ENCODE results near the gene VWA5B1. TPM values are rescaled to one million over a fixed set of nuclear protein-coding genes. Genes with fewer than 3 reads are reported as not detected.

Gene VWA5B1
- polyA plus RNA-seq, 3 donors from 2014 or later: not detected

DNA sequence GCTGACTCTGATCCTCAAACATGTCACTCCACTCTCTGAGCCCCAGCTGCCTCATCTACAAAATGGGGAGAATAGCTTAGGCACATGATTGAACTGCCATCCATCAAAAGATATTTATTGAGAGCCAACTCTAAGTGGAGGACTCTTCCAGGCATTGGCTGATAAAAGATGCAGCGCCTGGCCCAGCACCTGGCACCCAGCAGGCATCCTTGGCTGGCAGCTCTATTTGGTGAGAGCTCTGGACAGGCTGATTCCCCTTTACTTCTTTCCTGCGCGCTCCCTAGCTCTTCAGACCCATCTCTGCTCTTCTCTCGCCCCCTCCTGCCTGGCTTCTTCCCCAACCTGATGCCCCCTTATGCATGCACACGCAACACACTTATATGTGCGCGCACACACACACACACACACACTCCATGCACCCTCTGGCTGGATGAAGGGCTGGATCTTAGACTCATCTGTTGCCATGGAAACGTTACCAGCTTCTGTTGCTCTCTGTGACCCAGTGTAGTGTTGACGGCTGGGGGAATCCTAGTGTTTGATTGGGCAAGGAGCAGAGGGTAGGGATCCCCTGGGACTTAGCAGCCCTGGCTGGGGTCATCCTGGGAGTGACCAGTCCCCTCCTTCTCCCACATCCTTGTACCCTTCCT, 49.3 kb downstream of the VWA5B1 start:
- H3K27me3 Mint-ChIP-seq (ENCODE audit: low read depth in 3 of 3): peaks cover 3 to 16% (median 6%) of the 10 kb centered on the region in 3 donors

DNA sequence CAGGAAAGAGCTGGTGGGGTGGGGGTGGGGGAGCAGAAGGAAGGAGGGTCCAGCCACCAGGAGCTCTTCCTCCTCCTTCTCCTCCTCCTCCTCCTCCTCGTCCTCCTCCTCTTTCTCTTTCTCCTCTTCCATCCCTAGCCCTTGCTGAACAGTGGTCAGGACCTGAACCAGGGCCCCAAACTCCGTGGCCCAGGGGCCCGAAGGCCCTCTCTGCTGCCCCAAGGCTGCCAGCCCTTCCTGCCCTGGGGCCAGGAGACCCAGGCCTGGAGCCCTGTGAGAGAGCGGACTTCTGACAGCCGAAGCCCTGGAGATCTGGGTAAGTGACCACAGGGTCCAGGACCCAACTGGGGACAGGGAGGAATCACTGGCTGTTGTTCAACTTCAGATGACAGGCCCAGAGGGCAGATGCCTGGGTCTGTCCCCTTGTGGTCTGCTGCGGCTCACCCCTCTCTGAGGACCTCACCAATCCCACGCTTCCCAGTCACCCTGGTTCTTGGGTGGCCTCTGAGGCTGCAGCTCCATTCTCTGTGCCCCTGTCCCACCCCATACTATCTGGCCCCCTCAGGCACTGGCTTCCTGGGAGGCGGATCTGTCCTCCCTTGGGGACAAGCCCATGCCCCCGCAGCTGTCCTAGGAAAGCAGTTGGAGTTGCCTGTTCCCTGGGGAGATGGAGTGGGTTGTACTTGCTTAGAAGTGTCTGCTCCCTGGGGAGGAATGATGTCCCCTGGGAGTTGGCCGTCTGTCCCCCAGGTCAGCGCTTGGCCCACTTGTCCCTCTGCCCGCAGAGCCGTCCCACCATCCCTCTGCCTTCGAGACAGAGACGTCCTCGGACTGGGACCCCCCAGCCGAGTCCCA, 51.8 kb downstream of the VWA5B1 start:
- Mint-ChIP-seq H3K36me3 (no peaks in the 10 kb centered on the region), H3K4me3 (no peak overlapping the region), H3K9me3 (peaks cover 0 to 11% (median 6%) of the 10 kb centered on the region in 6 donors), H3K27me3 (ENCODE audit: low read depth in 3 of 3) (peaks cover 3 to 19% (median 9%) of the 10 kb centered on the region in 3 donors), H3K4me1 (peaks cover 0 to 6% of the 10 kb centered on the region in 2 donors), H3K27ac (no peak overlapping the region)
- DNase-seq: no peak

More for the DNA sequence above, 49.3 kb downstream of the VWA5B1 start:
- H3K4me3 Mint-ChIP-seq: no peak overlapping the region
- H3K27ac Mint-ChIP-seq: no peak overlapping the region
- DNase-seq: no peak
- H3K4me1 Mint-ChIP-seq: peaks cover 0 to 6% of the 10 kb centered on the region in 2 donors
- H3K9me3 Mint-ChIP-seq: no peaks in the 10 kb centered on the region
- no peaks in the 10 kb centered on the region for H3K36me3 Mint-ChIP-seq

DNA sequence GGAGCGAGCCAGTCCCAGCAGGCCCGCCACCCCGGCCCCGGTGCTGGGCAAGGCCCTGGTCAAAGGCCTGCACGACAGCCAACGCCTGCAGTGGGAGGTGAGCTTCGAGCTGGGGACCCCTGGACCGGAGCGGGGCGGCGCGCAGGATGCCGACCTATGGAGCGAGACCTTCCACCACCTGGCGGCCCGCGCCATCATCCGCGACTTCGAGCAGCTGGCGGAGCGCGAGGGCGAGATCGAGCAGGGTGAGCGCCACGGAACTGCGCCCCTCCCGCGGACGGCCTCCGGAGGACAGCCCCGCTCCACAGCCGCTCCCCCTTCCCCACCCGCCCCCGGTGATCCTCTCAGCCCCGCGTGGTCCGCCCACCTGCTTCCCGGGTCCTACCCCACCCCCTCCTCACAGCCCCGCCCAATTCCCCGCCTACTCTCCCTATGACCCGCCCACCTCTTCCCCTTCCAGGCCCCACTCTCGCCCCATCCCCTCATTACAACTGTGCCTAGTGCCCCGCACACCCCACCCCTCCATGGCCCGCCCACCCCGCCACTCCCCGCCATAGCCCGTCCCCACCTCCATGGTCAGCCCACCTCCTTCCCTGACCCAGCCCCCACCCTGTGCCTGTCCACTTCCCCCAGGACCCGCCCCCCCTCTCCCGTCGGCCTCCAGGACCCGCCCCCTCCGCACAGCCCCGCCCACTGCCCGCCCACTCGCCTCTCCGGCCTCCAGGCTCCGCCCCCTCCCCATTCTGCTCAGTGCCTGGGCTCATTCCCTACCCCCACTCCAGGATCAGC, 52.7 kb downstream of the VWA5B1 start:
- peaks cover 3 to 17% (median 6%) of the 10 kb centered on the region in 3 donors for H3K27me3 Mint-ChIP-seq (ENCODE audit: low read depth in 3 of 3)
- DNase-seq: no peak
- no peak overlapping the region for H3K27ac Mint-ChIP-seq
- H3K36me3 Mint-ChIP-seq: no peaks in the 10 kb centered on the region
- H3K4me3 Mint-ChIP-seq: no peak overlapping the region
- H3K4me1 Mint-ChIP-seq: peaks cover 0 to 6% of the 10 kb centered on the region in 2 donors
- peaks cover 0 to 11% (median 6%) of the 10 kb centered on the region in 6 donors for H3K9me3 Mint-ChIP-seq

DNA sequence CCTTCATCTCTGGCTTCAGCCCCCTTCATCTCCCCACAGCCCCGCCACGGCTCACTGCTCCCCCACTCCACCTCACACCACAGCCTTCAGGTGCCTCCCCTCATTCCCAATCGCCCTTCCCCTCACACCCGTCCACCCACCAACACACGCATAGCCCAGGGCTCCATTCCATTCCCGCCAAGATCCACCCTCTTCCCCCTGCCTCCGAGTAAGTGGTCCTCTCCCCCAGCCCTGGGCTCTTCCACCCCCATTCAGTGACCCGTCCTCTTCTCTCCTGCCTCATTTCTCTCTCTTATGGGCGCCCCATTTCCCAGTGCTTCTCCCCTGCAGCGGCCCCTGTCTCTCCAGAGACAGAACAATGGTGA, 53.2 kb downstream of the VWA5B1 start:
- Mint-ChIP-seq H3K36me3 (no peaks in the 10 kb centered on the region), H3K9me3 (peaks cover 0 to 11% (median 6%) of the 10 kb centered on the region in 6 donors), H3K27me3 (ENCODE audit: low read depth in 3 of 3) (peaks cover 3 to 17% (median 6%) of the 10 kb centered on the region in 3 donors), H3K4me3 (peak overlapping the region in 4 of 5 donors; percentile 17 to 61 (median 46)), H3K4me1 (peaks cover 0 to 6% of the 10 kb centered on the region in 2 donors), H3K27ac (no peak overlapping the region)
- no peak for DNase-seq

DNA sequence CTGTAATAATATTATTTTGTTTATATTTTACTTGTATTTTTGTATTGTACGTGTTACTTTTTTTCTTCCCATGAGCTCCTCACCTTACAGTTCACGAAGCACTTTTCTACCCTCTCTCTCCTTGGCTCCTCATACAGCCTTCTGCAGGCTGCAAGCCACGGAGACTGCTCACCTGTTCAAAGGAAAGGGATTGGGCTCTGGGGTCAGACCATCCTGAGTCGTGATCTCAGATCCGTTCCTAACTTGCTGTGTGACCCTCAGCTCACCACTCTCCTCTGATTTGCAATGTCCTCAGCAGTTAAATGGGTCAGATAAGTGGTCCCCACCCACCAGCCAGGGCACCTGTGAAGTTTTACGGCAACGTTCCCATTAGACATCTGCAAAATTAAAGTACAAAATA, 54.1 kb downstream of the VWA5B1 start:
- no peak for DNase-seq
- H3K4me3 Mint-ChIP-seq: peak overlapping the region in 1 of 5 donors; percentile 55
- H3K27me3 Mint-ChIP-seq (ENCODE audit: low read depth in 3 of 3): peaks cover 3 to 14% (median 6%) of the 10 kb centered on the region in 3 donors
- no peak overlapping the region for H3K27ac Mint-ChIP-seq
- H3K4me1 Mint-ChIP-seq: peaks cover 0 to 6% of the 10 kb centered on the region in 2 donors
- H3K36me3 Mint-ChIP-seq: no peaks in the 10 kb centered on the region
- H3K9me3 Mint-ChIP-seq: peaks cover 0 to 11% (median 6%) of the 10 kb centered on the region in 6 donors

DNA sequence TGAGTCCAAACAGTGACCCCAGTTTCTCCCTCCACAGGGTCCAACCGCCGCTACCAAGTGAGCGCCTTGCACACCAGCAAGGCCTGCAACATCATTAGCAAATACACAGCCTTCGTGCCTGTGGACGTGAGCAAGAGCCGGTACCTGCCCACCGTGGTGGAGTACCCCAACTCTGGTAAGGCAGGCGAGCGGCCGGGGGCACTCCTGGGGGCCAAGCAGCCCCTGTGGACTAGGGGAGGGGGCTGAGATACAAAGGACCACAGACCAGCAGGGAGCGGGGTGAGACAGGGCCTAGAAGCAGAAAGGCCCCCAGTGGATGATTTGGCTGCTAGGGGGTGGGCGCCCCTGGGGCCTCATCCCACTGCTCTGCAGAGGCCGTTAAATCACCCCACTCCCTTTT, 54.7 kb downstream of the VWA5B1 start:
- peaks cover 0 to 6% of the 10 kb centered on the region in 2 donors for H3K4me1 Mint-ChIP-seq
- no peak for DNase-seq
- H3K27me3 Mint-ChIP-seq (ENCODE audit: low read depth in 3 of 3): peaks cover 3 to 14% (median 6%) of the 10 kb centered on the region in 3 donors
- H3K9me3 Mint-ChIP-seq: peaks cover 0 to 11% (median 6%) of the 10 kb centered on the region in 6 donors
- no peak overlapping the region for H3K4me3 Mint-ChIP-seq
- H3K27ac Mint-ChIP-seq: no peak overlapping the region
- H3K36me3 Mint-ChIP-seq: no peaks in the 10 kb centered on the region

DNA sequence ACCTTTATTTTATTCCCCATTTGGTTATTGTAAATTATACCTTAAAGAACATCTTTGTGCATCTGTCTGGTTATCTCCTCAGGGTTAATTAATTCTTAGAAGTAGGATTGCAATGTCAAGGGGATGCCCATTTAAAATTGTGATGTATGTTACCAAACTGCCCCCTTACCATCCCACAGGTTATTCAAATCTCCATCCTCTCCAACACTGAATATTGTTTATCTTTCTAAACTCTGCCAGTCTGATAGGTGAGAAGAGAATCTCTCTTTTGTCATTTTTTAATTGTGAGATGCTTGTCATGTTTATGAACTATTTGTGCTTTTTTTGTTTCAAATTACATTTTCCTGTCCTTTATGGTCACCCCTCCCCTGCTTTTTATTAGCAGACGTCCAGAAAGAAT, 55.8 kb downstream of the VWA5B1 start:
- peaks cover 0 to 11% (median 6%) of the 10 kb centered on the region in 6 donors for H3K9me3 Mint-ChIP-seq
- no peaks in the 10 kb centered on the region for H3K36me3 Mint-ChIP-seq
- no peak overlapping the region for H3K27ac Mint-ChIP-seq
- peaks cover 3 to 9% (median 6%) of the 10 kb centered on the region in 3 donors for H3K27me3 Mint-ChIP-seq (ENCODE audit: low read depth in 3 of 3)
- no peak overlapping the region for H3K4me3 Mint-ChIP-seq
- no peak for DNase-seq
- peaks cover 0 to 6% of the 10 kb centered on the region in 2 donors for H3K4me1 Mint-ChIP-seq

DNA sequence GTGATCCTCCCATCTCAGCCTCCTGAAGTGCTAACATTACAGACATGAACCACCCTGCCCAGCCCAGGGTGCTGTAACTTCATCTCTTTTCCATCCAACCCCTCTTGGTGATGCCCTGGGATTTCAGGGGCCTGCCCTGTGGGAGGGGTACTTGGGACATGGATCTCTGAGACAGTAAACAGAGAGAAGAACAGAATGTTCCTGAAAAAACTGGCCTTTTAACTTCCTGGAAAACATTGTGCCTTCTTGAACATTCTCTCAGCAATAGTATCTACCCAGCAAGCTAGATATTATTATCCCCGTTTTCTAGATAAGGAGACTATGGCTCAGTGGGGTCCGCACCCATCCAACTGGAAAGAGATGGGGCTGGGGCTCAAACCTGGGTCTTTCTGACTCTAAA, 57.0 kb downstream of the VWA5B1 start:
- Mint-ChIP-seq H3K4me3 (no peak overlapping the region), H3K9me3 (peaks cover 0 to 11% (median 6%) of the 10 kb centered on the region in 6 donors), H3K27me3 (ENCODE audit: low read depth in 3 of 3) (peaks cover 3 to 10% (median 3%) of the 10 kb centered on the region in 3 donors), H3K27ac (no peak overlapping the region), H3K36me3 (no peaks in the 10 kb centered on the region), H3K4me1 (peaks cover 0 to 4% of the 10 kb centered on the region in 2 donors)
- DNase-seq: no peak

DNA sequence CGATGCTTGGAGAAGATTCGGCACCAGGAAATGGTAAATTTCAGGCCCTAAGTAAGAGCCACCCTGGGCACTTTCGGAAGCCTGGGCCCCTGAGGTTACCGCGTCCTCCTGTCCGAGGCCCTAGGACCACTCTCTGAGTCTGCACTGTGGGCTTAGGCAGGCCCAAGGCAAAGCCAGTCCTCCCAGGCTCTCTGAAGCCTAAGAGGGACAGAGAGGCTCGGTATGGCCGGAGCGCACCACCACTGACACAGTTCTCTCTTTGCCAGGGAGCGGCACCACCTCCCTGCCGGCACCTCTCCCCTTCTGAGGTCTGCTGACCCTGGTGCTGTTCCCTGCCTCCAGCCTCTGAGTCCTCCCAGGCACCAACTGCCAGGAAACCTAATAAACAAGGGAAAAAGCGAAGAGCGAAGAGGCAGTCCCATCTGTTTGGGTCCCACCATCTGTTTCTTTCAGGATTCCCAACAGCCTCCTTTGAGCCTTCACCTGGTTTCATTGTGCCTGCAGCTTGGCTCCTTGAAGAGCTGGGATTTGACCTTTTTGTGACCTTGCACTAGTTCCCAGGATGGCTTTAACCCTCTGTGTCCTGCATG, 57.7 kb downstream of the VWA5B1 start:
- Mint-ChIP-seq H3K4me3 (no peak overlapping the region), H3K9me3 (peaks cover 0 to 11% (median 6%) of the 10 kb centered on the region in 6 donors), H3K27me3 (ENCODE audit: low read depth in 3 of 3) (peaks cover 3 to 12% (median 3%) of the 10 kb centered on the region in 3 donors), H3K4me1 (peaks cover 0 to 4% of the 10 kb centered on the region in 2 donors), H3K36me3 (no peaks in the 10 kb centered on the region), H3K27ac (no peak overlapping the region)
- no peak for DNase-seq

DNA sequence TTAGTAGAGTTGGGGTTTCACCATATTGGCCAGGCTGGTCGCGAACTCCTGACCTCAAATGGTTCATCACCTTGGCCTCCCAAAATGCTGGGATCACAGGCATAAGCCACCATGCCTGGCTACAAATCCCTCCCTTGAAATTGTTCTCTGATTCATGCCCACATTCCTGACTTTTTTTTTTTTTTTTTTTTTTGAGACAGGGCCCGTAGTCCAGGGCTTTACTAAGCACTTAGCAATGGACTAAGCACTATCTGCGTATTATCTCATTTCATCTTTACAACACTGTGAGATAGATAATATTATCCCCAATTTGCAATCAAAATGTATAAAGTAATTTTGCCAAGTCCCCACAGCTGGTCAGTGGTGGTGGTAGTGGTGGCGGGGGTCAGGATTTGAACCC, 58.9 kb downstream of the VWA5B1 start:
- H3K4me1 Mint-ChIP-seq: no peaks in the 10 kb centered on the region
- no peak for DNase-seq
- H3K27ac Mint-ChIP-seq: no peak overlapping the region
- no peak overlapping the region for H3K4me3 Mint-ChIP-seq
- peaks cover 0 to 11% (median 6%) of the 10 kb centered on the region in 6 donors for H3K9me3 Mint-ChIP-seq
- no peaks in the 10 kb centered on the region for H3K36me3 Mint-ChIP-seq
- H3K27me3 Mint-ChIP-seq (ENCODE audit: low read depth in 3 of 3): peaks cover 0 to 9% (median 3%) of the 10 kb centered on the region in 3 donors

DNA sequence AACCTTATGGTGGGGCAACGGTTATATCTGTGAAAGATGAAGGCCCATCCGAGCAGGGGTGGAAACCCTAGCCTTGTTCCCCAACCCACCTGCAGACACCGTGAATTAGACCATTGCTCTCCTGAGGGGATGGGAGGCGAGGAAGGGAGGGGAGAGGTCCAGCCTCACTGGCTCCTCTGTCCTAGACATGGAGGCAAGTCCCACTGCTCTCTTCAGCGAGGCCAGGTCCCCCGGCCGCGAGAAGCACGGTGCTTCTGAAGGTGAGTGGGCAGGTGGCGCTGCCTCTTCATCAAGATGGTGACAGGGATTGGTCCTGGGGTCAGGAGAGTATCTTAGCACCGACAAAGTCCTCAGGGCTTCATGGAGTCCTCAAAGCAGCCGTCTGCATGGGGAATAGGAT, 59.3 kb downstream of the VWA5B1 start:
- H3K36me3 Mint-ChIP-seq: no peaks in the 10 kb centered on the region

DNA sequence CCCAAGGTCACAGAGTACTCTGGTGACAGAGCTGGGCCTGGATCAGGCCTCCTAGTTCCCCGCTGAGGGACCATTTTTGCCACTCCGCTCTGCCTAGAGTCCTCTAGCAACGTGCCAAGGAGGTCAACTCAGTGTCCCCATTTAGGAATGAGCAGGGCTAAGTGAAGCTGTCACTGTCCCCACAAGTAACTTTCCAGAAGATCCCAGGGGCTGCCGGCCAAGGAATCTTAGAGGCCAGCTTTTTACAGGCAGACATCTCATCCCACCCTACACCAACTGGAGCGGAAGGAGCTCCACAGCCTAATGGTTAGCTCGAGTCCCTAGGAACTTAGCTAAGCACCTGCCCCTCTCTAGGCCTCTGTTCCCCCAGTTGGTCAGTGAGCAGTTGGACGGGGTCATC, 59.7 kb downstream of the VWA5B1 start:
- H3K36me3 Mint-ChIP-seq: no peaks in the 10 kb centered on the region
- H3K9me3 Mint-ChIP-seq: peaks cover 0 to 11% (median 6%) of the 10 kb centered on the region in 6 donors
- DNase-seq: no peak
- H3K4me3 Mint-ChIP-seq: no peak overlapping the region
- H3K4me1 Mint-ChIP-seq: no peaks in the 10 kb centered on the region
- H3K27ac Mint-ChIP-seq: no peak overlapping the region
- H3K27me3 Mint-ChIP-seq (ENCODE audit: low read depth in 3 of 3): peaks cover 0 to 7% (median 3%) of the 10 kb centered on the region in 3 donors

More for the DNA sequence above, 59.3 kb downstream of the VWA5B1 start:
- no peak for DNase-seq
- no peak overlapping the region for H3K27ac Mint-ChIP-seq
- peaks cover 0 to 11% (median 6%) of the 10 kb centered on the region in 6 donors for H3K9me3 Mint-ChIP-seq
- H3K4me3 Mint-ChIP-seq: no peak overlapping the region
- peaks cover 0 to 7% (median 3%) of the 10 kb centered on the region in 3 donors for H3K27me3 Mint-ChIP-seq (ENCODE audit: low read depth in 3 of 3)
- H3K4me1 Mint-ChIP-seq: no peaks in the 10 kb centered on the region
